Neutrophil (primary cell): ENCODE measurements around the gene MTFMT.

Source experiments
- H3K27ac ChIP-seq: fragments of 200-600 bp; sonication (generic); 2 replicates; pipeline ENCODE4 v1.5.1; 2016; ENCODE audit warnings: mild to moderate bottlenecking, moderate library complexity
- H3K27me3 ChIP-seq: fragments of 200-600 bp; sonication (generic); 2 replicates; pipeline ENCODE4 v1.6.0; 2016; ENCODE audit warnings: mild to moderate bottlenecking
- H3K36me3 ChIP-seq: fragments of 200-600 bp; sonication (generic); 2 replicates; pipeline ENCODE4 v1.5.1; 2017
- H3K4me1 ChIP-seq, 2 experiments: fragments of 200-600 bp in 1 of 2; sonication (generic) in 1 of 2; 1 replicate in 1 of 2; 2 replicates in 1 of 2; pipeline versions ENCODE4 v1.5.1 to v1.6.1; 2013 to 2016; ENCODE audit warnings: low read depth in 1 of 2, low read length in 1 of 2, mild to moderate bottlenecking in 1 of 2, moderate library complexity in 1 of 2; ENCODE audit not compliant: control insufficient read depth in 1 of 2, insufficient read depth in 1 of 2
- H3K4me3 ChIP-seq, 2 experiments: fragments of 200-600 bp in 1 of 2; sonication (generic) in 1 of 2; 1 replicate in 1 of 2; 2 replicates in 1 of 2; pipeline ENCODE4 v1.5.1; 2013 to 2016; ENCODE audit warnings: low read depth in 1 of 2, low read length in 1 of 2, mild to moderate bottlenecking in 1 of 2, moderate library complexity in 1 of 2
- H3K9me3 ChIP-seq: fragments of 200-600 bp; sonication (generic); 2 replicates; pipeline ENCODE4 v1.5.1; 2016
- TF ChIP-seq, protein P1 (sequence below): fragments of 200-600 bp; sonication (generic); IDR thresholded peaks from 2 replicates; pipeline ENCODE4 v1.5.1; 2016; ENCODE audit warnings: antibody characterized with exemption

MTFMT gene

GRCh38 chr15:65072617-65073016 is 43.2 kb upstream of the MTFMT start:
- TF ChIP-seq, protein P1, sequence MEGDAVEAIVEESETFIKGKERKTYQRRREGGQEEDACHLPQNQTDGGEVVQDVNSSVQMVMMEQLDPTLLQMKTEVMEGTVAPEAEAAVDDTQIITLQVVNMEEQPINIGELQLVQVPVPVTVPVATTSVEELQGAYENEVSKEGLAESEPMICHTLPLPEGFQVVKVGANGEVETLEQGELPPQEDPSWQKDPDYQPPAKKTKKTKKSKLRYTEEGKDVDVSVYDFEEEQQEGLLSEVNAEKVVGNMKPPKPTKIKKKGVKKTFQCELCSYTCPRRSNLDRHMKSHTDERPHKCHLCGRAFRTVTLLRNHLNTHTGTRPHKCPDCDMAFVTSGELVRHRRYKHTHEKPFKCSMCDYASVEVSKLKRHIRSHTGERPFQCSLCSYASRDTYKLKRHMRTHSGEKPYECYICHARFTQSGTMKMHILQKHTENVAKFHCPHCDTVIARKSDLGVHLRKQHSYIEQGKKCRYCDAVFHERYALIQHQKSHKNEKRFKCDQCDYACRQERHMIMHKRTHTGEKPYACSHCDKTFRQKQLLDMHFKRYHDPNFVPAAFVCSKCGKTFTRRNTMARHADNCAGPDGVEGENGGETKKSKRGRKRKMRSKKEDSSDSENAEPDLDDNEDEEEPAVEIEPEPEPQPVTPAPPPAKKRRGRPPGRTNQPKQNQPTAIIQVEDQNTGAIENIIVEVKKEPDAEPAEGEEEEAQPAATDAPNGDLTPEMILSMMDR, result no peak
- H3K27me3 ChIP-seq, result peaks cover 76% of the 10 kb centered on the region
- H3K4me1 ChIP-seq, result no peaks in the 10 kb centered on the region
- no peaks in the 10 kb centered on the region for H3K9me3 ChIP-seq
- no peak overlapping the region for H3K4me3 ChIP-seq
- no peak overlapping the region for H3K27ac ChIP-seq
- no peaks in the 10 kb centered on the region for H3K36me3 ChIP-seq

- no peaks in the 10 kb centered on the region for H3K36me3 ChIP-seq
- no peak overlapping the region for H3K27ac ChIP-seq
- peaks cover 76% of the 10 kb centered on the region for H3K27me3 ChIP-seq
- no peaks in the 10 kb centered on the region for H3K9me3 ChIP-seq
- no peak overlapping the region for H3K4me3 ChIP-seq
- H3K4me1 ChIP-seq, result no peaks in the 10 kb centered on the region
- TF ChIP-seq, protein P1, result no peak
These were observed 42.6 kb upstream of the MTFMT start for GRCh38 chr15:65072027-65072426.

DNA sequence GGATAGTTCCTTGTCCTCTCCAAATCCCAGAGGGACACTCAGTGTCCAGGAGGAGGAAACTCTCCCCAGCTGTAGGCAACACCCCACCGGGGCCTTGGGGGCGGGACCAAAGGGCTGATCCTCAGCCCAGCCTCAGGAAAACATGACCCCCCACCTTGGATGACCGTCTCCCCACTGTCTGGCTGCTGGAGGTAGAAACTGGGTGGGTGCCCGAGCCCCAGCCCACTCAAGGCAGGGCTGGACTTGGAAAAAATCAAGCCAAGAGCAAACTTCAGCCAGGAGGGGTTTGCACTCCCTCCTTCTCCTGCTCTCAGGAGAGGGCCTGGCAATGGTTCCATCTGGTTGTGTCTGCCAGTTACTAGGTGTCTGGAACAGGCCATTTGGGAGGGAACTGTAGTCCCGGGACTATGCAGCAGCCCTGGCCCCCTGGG is 42.0 kb upstream of the MTFMT start:
- H3K36me3 ChIP-seq, result no peaks in the 10 kb centered on the region
- H3K27me3 ChIP-seq, result peaks cover 76% of the 10 kb centered on the region
- H3K27ac ChIP-seq, result no peak overlapping the region
- TF ChIP-seq, protein P1, result no peak
- H3K4me3 ChIP-seq, result no peak overlapping the region
- no peaks in the 10 kb centered on the region for H3K9me3 ChIP-seq
- no peaks in the 10 kb centered on the region for H3K4me1 ChIP-seq

GRCh38 chr15:65069779-65070546 is 40.5 kb upstream of the MTFMT start:
- Histone ChIP-seq H3K36me3 (no peaks in the 10 kb centered on the region), H3K27ac (no peak overlapping the region), H3K4me1 (no peaks in the 10 kb centered on the region), H3K27me3 (peaks cover 77% of the 10 kb centered on the region), H3K9me3 (no peaks in the 10 kb centered on the region), H3K4me3 (no peak overlapping the region)
- TF ChIP-seq, protein P1, result no peak

- H3K27ac ChIP-seq, result no peak overlapping the region
These were observed 39.7 kb upstream of the MTFMT start for GRCh38 chr15:65069179-65069578.

More at GRCh38 chr15:65069179-65069578, 39.7 kb upstream of the MTFMT start:
- no peaks in the 10 kb centered on the region for H3K4me1 ChIP-seq
- H3K36me3 ChIP-seq, result no peaks in the 10 kb centered on the region
- H3K27me3 ChIP-seq, result peaks cover 85% of the 10 kb centered on the region
- H3K4me3 ChIP-seq, result no peak overlapping the region
- H3K9me3 ChIP-seq, result no peaks in the 10 kb centered on the region
- TF ChIP-seq, protein P1, result no peak
